ENCODE results near the gene ACHE.
"Not testable (repeated sequence)": the region's sequence is repeated elsewhere in the genome, so short reads cannot be mapped to it uniquely, and the experiment has no call there.

ACHE gene

GRCh38 chr7:100895701-100895955 is at the start of gene ACHE:
Gene ACHE, minus strand, starts transcription at chr7:100895888. Its CDS starts 1,656 bp downstream, at chr7:100894232.
- DNase-seq = no peak
- Histone ChIP-seq H3K36me3 (replicated peaks) (no peaks in the 10 kb centered on the region), H3K27me3 (replicated peaks) (peaks cover 15% of the 10 kb centered on the region), H3K4me3 (ENCODE audit: low read depth, low read length) (peak within 1 kb of the TSS; percentile 44), H3K27ac (no peak within 1 kb of the TSS)
- no peak for TF ChIP-seq CTCF (IDR thresholded peaks at IDR 0.05; ENCODE audit: low read depth, low read length, missing control alignments)
- in situ Hi-C loops (cut with HindIII; ENCODE audit: low pct_ligation_motif_present, low sequenced_read_pairs) = no loop called here

DNA sequence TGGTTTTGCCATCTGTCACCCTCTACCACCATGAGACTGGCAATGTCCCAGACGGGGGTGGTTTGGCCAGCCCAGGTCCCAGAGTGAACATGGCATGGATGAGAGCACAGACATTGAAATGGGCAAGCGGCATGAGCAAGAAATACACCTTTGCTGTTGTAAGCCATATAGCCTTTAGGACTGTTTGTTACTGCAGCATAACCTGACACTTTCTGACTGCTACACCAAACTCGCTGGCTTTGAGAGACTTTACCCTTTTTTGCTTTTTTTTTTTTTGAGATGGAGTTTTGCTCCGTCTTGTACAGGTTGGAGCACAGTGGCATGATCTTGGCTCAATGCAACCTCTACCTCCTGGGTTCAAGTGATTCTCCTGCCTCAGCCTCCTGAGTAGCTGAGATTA is 48.5 kb upstream of the ACHE start:
- no peak overlapping the region for H3K4me3 ChIP-seq (ENCODE audit: low read depth, low read length)
- H3K27ac ChIP-seq = no peak overlapping the region
- DNase-seq = no peak
- no peaks in the 10 kb centered on the region for H3K36me3 ChIP-seq (replicated peaks)
- TF ChIP-seq CTCF (IDR thresholded peaks at IDR 0.05; ENCODE audit: low read depth, low read length, missing control alignments) = no peak
- in situ Hi-C loops (cut with HindIII; ENCODE audit: low pct_ligation_motif_present, low sequenced_read_pairs) = no loop called here
- no peaks in the 10 kb centered on the region for H3K27me3 ChIP-seq (replicated peaks)

GRCh38 chr7:100943693-100944092 is 48.0 kb upstream of the ACHE start:
- no peaks in the 10 kb centered on the region for H3K36me3 ChIP-seq (replicated peaks)
- in situ Hi-C loops (cut with HindIII; ENCODE audit: low pct_ligation_motif_present, low sequenced_read_pairs) = no loop called here
- TF ChIP-seq CTCF (IDR thresholded peaks at IDR 0.05; ENCODE audit: low read depth, low read length, missing control alignments) = no peak
- H3K4me3 ChIP-seq (ENCODE audit: low read depth, low read length) = no peak overlapping the region
- DNase-seq = no peak
- H3K27ac ChIP-seq = no peak overlapping the region
- H3K27me3 ChIP-seq (replicated peaks) = no peaks in the 10 kb centered on the region

DNA sequence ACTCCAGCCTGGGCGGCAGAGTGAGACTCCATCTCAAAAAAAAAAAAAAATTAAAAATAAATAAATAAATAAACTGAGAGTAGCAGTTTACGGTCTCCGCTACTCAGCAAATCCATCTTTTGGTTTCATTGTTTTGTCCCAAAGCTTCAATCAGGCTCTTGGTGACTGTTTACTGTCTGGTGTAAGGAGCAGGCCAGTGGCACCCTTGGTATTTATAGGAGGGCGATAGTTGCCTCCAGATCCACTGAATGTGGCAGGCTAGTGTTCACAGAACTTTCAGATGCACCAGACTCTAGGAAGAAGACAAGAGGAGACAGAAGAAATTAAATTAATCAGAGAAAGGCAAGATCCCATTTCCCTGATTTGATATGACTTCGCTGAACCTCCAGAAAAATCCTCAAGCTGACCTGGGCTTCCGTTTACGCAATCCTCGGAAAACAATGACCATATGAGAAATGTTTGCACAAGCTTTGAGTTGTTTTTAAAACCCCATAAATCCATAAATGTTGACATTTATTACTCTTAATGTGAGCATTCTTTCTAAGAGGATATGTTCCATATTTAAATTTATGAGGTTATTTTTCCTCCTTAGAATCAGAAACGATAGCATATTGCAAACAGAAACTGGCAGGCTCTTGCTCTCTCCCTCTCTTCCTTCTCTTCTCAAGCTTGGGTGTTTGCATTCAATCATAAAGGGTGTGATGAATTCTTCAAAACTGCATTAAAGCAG is 46.5 kb upstream of the ACHE start:
- DNase-seq = no peak
- in situ Hi-C loops (cut with HindIII; ENCODE audit: low pct_ligation_motif_present, low sequenced_read_pairs) = no loop called here
- Histone ChIP-seq H3K27me3 (replicated peaks) (no peaks in the 10 kb centered on the region), H3K4me3 (ENCODE audit: low read depth, low read length) (no peak overlapping the region), H3K27ac (no peak overlapping the region), H3K36me3 (replicated peaks) (no peaks in the 10 kb centered on the region)
- no peak for TF ChIP-seq CTCF (IDR thresholded peaks at IDR 0.05; ENCODE audit: low read depth, low read length, missing control alignments)

- H3K4me3 ChIP-seq (ENCODE audit: low read depth, low read length); in situ Hi-C loops (cut with HindIII; ENCODE audit: low pct_ligation_motif_present, low sequenced_read_pairs); H3K27ac ChIP-seq; H3K36me3 ChIP-seq (replicated peaks); H3K27me3 ChIP-seq (replicated peaks); DNase-seq: not testable (repeated sequence)
Measured at GRCh38 chr7:100936167-100936566, 40.5 kb upstream of the ACHE start.

GRCh38 chr7:100935381-100935780 is 39.7 kb upstream of the ACHE start:
- H3K27me3 ChIP-seq (replicated peaks); DNase-seq; H3K4me3 ChIP-seq (ENCODE audit: low read depth, low read length); in situ Hi-C loops (cut with HindIII; ENCODE audit: low pct_ligation_motif_present, low sequenced_read_pairs); H3K36me3 ChIP-seq (replicated peaks); H3K27ac ChIP-seq: not testable (repeated sequence)

- no peak overlapping the region for H3K27ac ChIP-seq
- H3K36me3 ChIP-seq (replicated peaks) = no peaks in the 10 kb centered on the region
- H3K27me3 ChIP-seq (replicated peaks) = no peaks in the 10 kb centered on the region
- in situ Hi-C loops (cut with HindIII; ENCODE audit: low pct_ligation_motif_present, low sequenced_read_pairs) = no loop called here
- H3K4me3 ChIP-seq (ENCODE audit: low read depth, low read length) = no peak overlapping the region
- no peak for TF ChIP-seq CTCF (IDR thresholded peaks at IDR 0.05; ENCODE audit: low read depth, low read length, missing control alignments)
- DNase-seq = no peak
Measured at GRCh38 chr7:100933734-100934133, 38.0 kb upstream of the ACHE start.

All from brain microvascular endothelial cell (primary cell).